Measurements from ENCODE around the gene OTOP1. TPM values are rescaled to one million over a fixed set of nuclear protein-coding genes. Genes with fewer than 3 reads are reported as not detected.
"Not testable (repeated sequence)": the region's sequence is repeated elsewhere in the genome, so short reads cannot be mapped to it uniquely, and the experiment has no call there.

Gene OTOP1
- total and polyA plus RNA-seq, 4 donors, result not detected

GRCh38 chr4:4195354-4195753 lies 31.4 kb downstream of the OTOP1 start:
- Histone ChIP-seq H3K9me3 (ENCODE audit: control insufficient read depth in 4 of 4, low read length in 3 of 4) (no peaks in the 10 kb centered on the region), H3K4me3 (ENCODE audit: low read depth in 1 of 3, low read length in 3 of 3) (no peak overlapping the region), H3K9ac (ENCODE audit: low read depth in 1 of 2, low read length in 2 of 2) (no peak overlapping the region), H3K4me1 (ENCODE audit: control insufficient read depth in 4 of 4, insufficient read depth in 4 of 4, low read length in 3 of 4) (no peaks in the 10 kb centered on the region), H3K27ac (ENCODE audit: low read depth in 1 of 2, low read length in 2 of 2) (no peak overlapping the region), H3K36me3 (ENCODE audit: control insufficient read depth in 4 of 4, insufficient read depth in 3 of 4, low read depth in 1 of 4, low read length in 3 of 4) (no peaks in the 10 kb centered on the region), H3K27me3 (ENCODE audit: control insufficient read depth in 4 of 4, insufficient read depth in 4 of 4, low read length in 3 of 4) (no peaks in the 10 kb centered on the region)
- TF ChIP-seq CTCF (IDR thresholded peaks at IDR 0.05; ENCODE audit: low read depth, low read length, missing input control) (no peak), HNF4A (conservative IDR thresholded peaks at IDR 0.05) (no peak), TAF1 (conservative IDR thresholded peaks at IDR 0.05) (no peak), RAD21 (IDR thresholded peaks at IDR 0.05) (no peak), NR2F2 (IDR thresholded peaks at IDR 0.05) (no peak), FOXA2 (IDR thresholded peaks at IDR 0.05) (no peak), GABPA (IDR thresholded peaks at IDR 0.05 in 1 of 2, conservative IDR thresholded peaks at IDR 0.05 in 1 of 2) (no peak), HNF4G (IDR thresholded peaks at IDR 0.05) (no peak), FOXA1 (IDR thresholded peaks at IDR 0.05) (no peak), JUND (IDR thresholded peaks at IDR 0.05) (no peak)
- TF ChIP-seq, protein P1, sequence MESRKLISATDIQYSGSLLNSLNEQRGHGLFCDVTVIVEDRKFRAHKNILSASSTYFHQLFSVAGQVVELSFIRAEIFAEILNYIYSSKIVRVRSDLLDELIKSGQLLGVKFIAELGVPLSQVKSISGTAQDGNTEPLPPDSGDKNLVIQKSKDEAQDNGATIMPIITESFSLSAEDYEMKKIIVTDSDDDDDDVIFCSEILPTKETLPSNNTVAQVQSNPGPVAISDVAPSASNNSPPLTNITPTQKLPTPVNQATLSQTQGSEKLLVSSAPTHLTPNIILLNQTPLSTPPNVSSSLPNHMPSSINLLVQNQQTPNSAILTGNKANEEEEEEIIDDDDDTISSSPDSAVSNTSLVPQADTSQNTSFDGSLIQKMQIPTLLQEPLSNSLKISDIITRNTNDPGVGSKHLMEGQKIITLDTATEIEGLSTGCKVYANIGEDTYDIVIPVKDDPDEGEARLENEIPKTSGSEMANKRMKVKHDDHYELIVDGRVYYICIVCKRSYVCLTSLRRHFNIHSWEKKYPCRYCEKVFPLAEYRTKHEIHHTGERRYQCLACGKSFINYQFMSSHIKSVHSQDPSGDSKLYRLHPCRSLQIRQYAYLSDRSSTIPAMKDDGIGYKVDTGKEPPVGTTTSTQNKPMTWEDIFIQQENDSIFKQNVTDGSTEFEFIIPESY (IDR thresholded peaks at IDR 0.05), result no peak
- TF ChIP-seq, protein P2, sequence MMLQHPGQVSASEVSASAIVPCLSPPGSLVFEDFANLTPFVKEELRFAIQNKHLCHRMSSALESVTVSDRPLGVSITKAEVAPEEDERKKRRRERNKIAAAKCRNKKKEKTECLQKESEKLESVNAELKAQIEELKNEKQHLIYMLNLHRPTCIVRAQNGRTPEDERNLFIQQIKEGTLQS (IDR thresholded peaks at IDR 0.05), result no peak
- no peak for DNase-seq (ENCODE audit: low spot score)
- 95% methylated on average over 3 of the region's 3 CpGs for WGBS

DNA sequence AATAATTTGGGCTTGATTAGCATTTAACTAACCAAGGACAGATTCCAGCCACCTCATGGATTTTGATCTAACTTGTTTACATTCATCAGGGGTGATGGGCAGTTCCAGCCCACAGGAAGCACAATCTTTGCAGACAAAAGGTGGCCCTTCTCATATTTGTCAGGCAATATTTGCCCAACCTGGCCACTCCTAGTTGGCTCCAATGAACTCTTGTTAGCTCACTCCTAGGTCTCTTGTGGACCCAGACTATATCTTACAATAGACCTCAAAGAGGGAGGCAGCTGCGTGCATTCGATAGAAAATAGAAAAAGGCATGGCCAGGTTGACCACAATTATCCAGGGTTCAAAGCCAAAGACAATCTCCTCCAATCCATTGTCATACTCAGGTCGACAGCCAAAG lies 38.2 kb downstream of the OTOP1 start:
- WGBS, result 47% methylated on average over 3 of the region's 3 CpGs
- H3K9ac ChIP-seq (ENCODE audit: low read depth in 1 of 2, low read length in 2 of 2); H3K4me3 ChIP-seq (ENCODE audit: low read depth in 1 of 3, low read length in 3 of 3); H3K4me1 ChIP-seq (ENCODE audit: control insufficient read depth in 4 of 4, insufficient read depth in 4 of 4, low read length in 3 of 4); H3K27ac ChIP-seq (ENCODE audit: low read depth in 1 of 2, low read length in 2 of 2); H3K27me3 ChIP-seq (ENCODE audit: control insufficient read depth in 4 of 4, insufficient read depth in 4 of 4, low read length in 3 of 4); H3K36me3 ChIP-seq (ENCODE audit: control insufficient read depth in 4 of 4, insufficient read depth in 3 of 4, low read depth in 1 of 4, low read length in 3 of 4); DNase-seq (ENCODE audit: low spot score); H3K9me3 ChIP-seq (ENCODE audit: control insufficient read depth in 4 of 4, low read length in 3 of 4): not testable (repeated sequence)

GRCh38 chr4:4185528-4185927 lies 41.2 kb downstream of the OTOP1 start:
- TF ChIP-seq, protein P2 (IDR thresholded peaks at IDR 0.05), result no peak
- no peak for TF ChIP-seq CTCF (IDR thresholded peaks at IDR 0.05; ENCODE audit: low read depth, low read length, missing input control)
- TF ChIP-seq RAD21 (IDR thresholded peaks at IDR 0.05), result no peak
- no peak for TF ChIP-seq REST (IDR thresholded peaks at IDR 0.05)
- no peak for TF ChIP-seq RXRA (IDR thresholded peaks at IDR 0.05)
- TF ChIP-seq FOXA1 (IDR thresholded peaks at IDR 0.05), result no peak
- no peak for TF ChIP-seq SP1 (IDR thresholded peaks at IDR 0.05)
- no peak for DNase-seq (ENCODE audit: low spot score)
- H3K9me3 ChIP-seq (ENCODE audit: control insufficient read depth in 4 of 4, low read length in 3 of 4), result no peaks in the 10 kb centered on the region
- no peak overlapping the region for H3K9ac ChIP-seq (ENCODE audit: low read depth in 1 of 2, low read length in 2 of 2)
- no peak overlapping the region for H3K27ac ChIP-seq (ENCODE audit: low read depth in 1 of 2, low read length in 2 of 2)
- H3K4me1 ChIP-seq (ENCODE audit: control insufficient read depth in 4 of 4, insufficient read depth in 4 of 4, low read length in 3 of 4), result peaks cover 0 to 4% (median under 1%) of the 10 kb centered on the region in 4 donors
- H3K36me3 ChIP-seq (ENCODE audit: control insufficient read depth in 4 of 4, insufficient read depth in 3 of 4, low read depth in 1 of 4, low read length in 3 of 4), result no peaks in the 10 kb centered on the region
- H3K4me3 ChIP-seq (ENCODE audit: low read depth in 1 of 3, low read length in 3 of 3), result no peak overlapping the region
- WGBS, result 73% methylated on average over 3 of the region's 3 CpGs
- H3K27me3 ChIP-seq (ENCODE audit: control insufficient read depth in 4 of 4, insufficient read depth in 4 of 4, low read length in 3 of 4), result peaks cover 0 to 3% (median 0%) of the 10 kb centered on the region in 4 donors
